Tibial nerve (tissue), 4 donors: ENCODE measurements around the gene PDCD6IP.

Experiments
- CTCF ChIP-seq, 5 experiments: fragments of 200-600 bp in 3 of 5; fragments of 450-650 bp in 2 of 5; sonication (generic) in 3 of 5; IDR thresholded peaks; one replicate each; pipeline ENCODE4 v1.5.1; 2016 to 2019; ENCODE audit warnings: antibody characterized with exemption in 5 of 5, mild to moderate bottlenecking in 3 of 5, moderate library complexity in 2 of 5
- EP300 ChIP-seq, 2 donors: sonication (generic); formaldehyde crosslinking; IDR thresholded peaks; one replicate each; pipeline ENCODE4 v1.6.1; 2017; ENCODE audit warnings: antibody characterized with exemption in 2 of 2, mild to moderate bottlenecking in 1 of 2
- POLR2A ChIP-seq, 2 donors: fragments of 450-650 bp; IDR thresholded peaks; one replicate each; pipeline ENCODE4 v1.6.1; 2017; ENCODE audit warnings: antibody characterized with exemption in 2 of 2, mild to moderate bottlenecking in 2 of 2, moderate library complexity in 2 of 2

GRCh38 chr3:33808559-33808958 is 10.1 kb downstream of the PDCD6IP start:
- no peak for TF ChIP-seq CTCF (IDR thresholded peaks at IDR 0.05)
- no peak for TF ChIP-seq POLR2A (IDR thresholded peaks at IDR 0.05)
- no peak for TF ChIP-seq EP300 (IDR thresholded peaks at IDR 0.05)
